OCI-LY3 (cell line): Measurements from ENCODE around the gene RUBCN.

Source experiments
- EZH2phosphoT487 ChIP-seq: fragments of 200-600 bp; shearing (Covaris generic); IDR thresholded peaks from 2 replicates; pipeline ENCODE4 v1.6.1; 2018; ENCODE audit warnings: antibody characterized with exemption, mixed run types, low read depth
- TF ChIP-seq, protein P1 (sequence below): fragments of 200-600, 300-600 bp; sonication (generic); IDR thresholded peaks from 2 replicates; pipeline ENCODE4 v1.5.1; 2014; ENCODE audit warnings: antibody characterized with exemption, low read length, low read depth

DNA sequence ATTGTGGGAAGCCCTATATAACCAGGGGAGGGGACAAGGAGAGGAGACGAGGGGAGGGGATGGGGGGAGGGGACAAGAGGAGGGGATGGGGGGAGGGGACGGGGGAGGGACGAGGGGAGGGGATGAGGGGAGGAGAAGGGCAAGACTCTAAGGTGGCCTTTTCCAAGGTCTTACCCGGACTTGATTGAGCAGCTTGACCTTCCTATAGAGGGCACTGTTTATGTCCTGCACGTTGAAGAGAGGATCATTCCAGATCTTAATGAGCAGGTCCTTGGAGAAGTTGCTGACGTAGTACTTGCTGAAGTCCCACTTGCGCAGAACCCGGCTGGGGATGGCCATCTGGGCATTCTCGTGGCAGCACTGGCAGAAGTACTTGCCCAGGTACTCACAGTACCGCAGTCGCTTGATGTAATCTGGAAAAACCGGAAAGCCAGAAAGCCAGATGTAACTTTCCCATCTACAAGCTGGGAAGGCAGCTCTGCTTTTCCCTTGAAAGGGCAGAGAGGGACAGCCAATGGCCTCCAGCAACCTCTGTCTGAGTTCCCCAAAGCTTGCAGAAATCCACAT is 55.7 kb downstream of the RUBCN start:
- TF ChIP-seq, protein P1, sequence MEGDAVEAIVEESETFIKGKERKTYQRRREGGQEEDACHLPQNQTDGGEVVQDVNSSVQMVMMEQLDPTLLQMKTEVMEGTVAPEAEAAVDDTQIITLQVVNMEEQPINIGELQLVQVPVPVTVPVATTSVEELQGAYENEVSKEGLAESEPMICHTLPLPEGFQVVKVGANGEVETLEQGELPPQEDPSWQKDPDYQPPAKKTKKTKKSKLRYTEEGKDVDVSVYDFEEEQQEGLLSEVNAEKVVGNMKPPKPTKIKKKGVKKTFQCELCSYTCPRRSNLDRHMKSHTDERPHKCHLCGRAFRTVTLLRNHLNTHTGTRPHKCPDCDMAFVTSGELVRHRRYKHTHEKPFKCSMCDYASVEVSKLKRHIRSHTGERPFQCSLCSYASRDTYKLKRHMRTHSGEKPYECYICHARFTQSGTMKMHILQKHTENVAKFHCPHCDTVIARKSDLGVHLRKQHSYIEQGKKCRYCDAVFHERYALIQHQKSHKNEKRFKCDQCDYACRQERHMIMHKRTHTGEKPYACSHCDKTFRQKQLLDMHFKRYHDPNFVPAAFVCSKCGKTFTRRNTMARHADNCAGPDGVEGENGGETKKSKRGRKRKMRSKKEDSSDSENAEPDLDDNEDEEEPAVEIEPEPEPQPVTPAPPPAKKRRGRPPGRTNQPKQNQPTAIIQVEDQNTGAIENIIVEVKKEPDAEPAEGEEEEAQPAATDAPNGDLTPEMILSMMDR = no peak
- TF ChIP-seq EZH2phosphoT487 = no peak
